HL-60 (cell line): ENCODE results near the gene GIPC3.
A peak's percentile ranks its signal among the peaks of the same experiment; 100 is the strongest.

ENCODE experiments used
- DNase-seq, 2 experiments: peaks; one replicate each; pipeline ENCODE4 v3.0.0-alpha.2; 2010 to 2020; ENCODE audit warnings: low read depth in 1 of 2, low spot score in 1 of 2
- H3K27ac ChIP-seq: fragments of 250-450 bp; sonication (Bioruptor Pico); replicated peaks from 2 replicates; pipeline ENCODE4 v1.5.1; 2020; ENCODE audit warnings: mild to moderate bottlenecking, moderate library complexity
- H3K27me3 ChIP-seq: fragments of 250-450 bp; sonication (Bioruptor Pico); 2 replicates; pipeline ENCODE4 v1.5.1; 2021; ENCODE audit warnings: mild to moderate bottlenecking, moderate library complexity; ENCODE audit not compliant: insufficient read depth, poor library complexity, severe bottlenecking
- H3K4me3 ChIP-seq: replicated peaks from 2 replicates; pipeline ENCODE4 v1.5.1; 2011; ENCODE audit warnings: mild to moderate bottlenecking, control low read depth, low read length; ENCODE audit not compliant: insufficient read depth
- CTCF ChIP-seq: IDR thresholded peaks from one replicate; pipeline ENCODE4 v1.5.1; 2011; ENCODE audit warnings: low read length, control low read depth, inconsistent platforms; ENCODE audit not compliant: insufficient read depth
- GABPA ChIP-seq: IDR thresholded peaks from 2 replicates; pipeline ENCODE4 v1.6.1; 2012; ENCODE audit warnings: low read depth
- POLR2AphosphoS5 ChIP-seq: IDR thresholded peaks from 2 replicates; pipeline ENCODE4 v1.6.1; 2012; ENCODE audit warnings: low read depth
- REST ChIP-seq: IDR thresholded peaks from 2 replicates; pipeline ENCODE4 v1.6.1; 2012; ENCODE audit warnings: low read depth; ENCODE audit not compliant: insufficient replicate concordance
- SPI1 ChIP-seq: IDR thresholded peaks from 2 replicates; pipeline ENCODE4 v1.6.1; 2012; ENCODE audit warnings: low read depth, mild to moderate bottlenecking, borderline replicate concordance

GIPC3 gene

GRCh38 chr19:3546119-3546518, 39.2 kb upstream of the GIPC3 start:
- DNase-seq = no peak
- H3K4me3 ChIP-seq = no peak overlapping the region
- H3K27ac ChIP-seq = no peak overlapping the region
- H3K27me3 ChIP-seq = no peaks in the 10 kb centered on the region
- TF ChIP-seq SPI1 = no peak

- no peak for DNase-seq
- H3K27me3 ChIP-seq = no peaks in the 10 kb centered on the region
- no peak overlapping the region for H3K4me3 ChIP-seq
- TF ChIP-seq SPI1 (no peak), POLR2AphosphoS5 (no peak), REST (no peak), CTCF (peak; percentile 50)
- H3K27ac ChIP-seq = peak overlapping the region; percentile 89
Observed at GRCh38 chr19:3547301-3547731, 38.0 kb upstream of the GIPC3 start.

- no peak overlapping the region for H3K4me3 ChIP-seq
- peak overlapping the region; percentile 89 for H3K27ac ChIP-seq
- no peaks in the 10 kb centered on the region for H3K27me3 ChIP-seq
- TF ChIP-seq GABPA = no peak
- TF ChIP-seq REST = no peak
- no peak for TF ChIP-seq CTCF
- no peak for TF ChIP-seq SPI1
- no peak for TF ChIP-seq POLR2AphosphoS5
- no peak for DNase-seq
Observed at GRCh38 chr19:3547767-3548282, 37.5 kb upstream of the GIPC3 start.

- no peaks in the 10 kb centered on the region for H3K27me3 ChIP-seq
- peak overlapping the region; percentile 89 for H3K27ac ChIP-seq
- 0 out of 2 replicates have a peak overlapping the region, but pooled peaks have one; percentile 1 for H3K4me3 ChIP-seq
- TF ChIP-seq POLR2AphosphoS5 (peak; percentile 82), REST (peak; percentile 33), CTCF (no peak), GABPA (0 out of 2 replicates have a peak, but pooled peaks have one; percentile 18), SPI1 (peak; percentile 90)
- DNase-seq = peak; percentile 85 to 97
Observed at GRCh38 chr19:3548606-3549005, 36.7 kb upstream of the GIPC3 start.
